ENCODE results near the gene PCSK5.

Gene PCSK5

DNA sequence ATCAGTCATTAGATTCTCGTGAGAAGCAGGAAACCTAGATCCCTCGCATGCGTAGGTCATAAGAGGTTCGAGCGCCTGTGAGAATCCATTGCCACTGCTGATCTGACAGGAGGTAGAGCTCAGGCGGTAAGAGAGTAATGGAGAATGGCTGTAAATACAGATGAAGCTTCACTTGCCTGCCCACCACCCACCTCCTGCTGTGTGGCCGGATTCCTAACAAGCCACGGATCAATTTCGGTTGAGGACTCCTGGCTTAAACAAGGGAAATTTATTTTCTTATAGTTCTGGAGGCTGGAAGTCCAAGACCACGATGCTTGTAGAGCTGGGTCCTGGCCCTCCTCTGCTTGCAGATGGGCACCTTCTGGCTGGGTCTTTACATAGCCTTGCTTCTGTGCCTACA lies 200.4 kb downstream of the PCSK5 start:
- no peak for FAIRE-seq

DNA sequence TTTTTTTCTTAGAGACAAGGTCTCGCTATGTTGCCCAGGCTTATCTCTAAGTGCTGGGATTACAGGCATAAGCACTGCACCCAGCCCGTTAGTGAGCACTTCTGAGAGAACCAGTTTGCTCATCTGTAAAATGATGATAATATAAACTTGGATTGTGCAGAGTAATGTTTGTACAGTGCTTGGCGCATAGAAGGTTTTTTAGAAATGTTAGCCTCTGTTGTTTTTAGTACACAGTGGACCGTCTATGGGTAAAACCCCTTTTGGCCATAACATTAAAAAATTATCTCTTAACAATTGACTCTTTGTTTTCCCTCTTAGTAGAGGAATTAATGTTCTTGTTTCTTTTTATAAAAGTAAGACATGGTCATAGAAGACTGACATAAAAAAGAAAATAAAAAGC lies 202.1 kb downstream of the PCSK5 start:
- FAIRE-seq: no peak

DNA sequence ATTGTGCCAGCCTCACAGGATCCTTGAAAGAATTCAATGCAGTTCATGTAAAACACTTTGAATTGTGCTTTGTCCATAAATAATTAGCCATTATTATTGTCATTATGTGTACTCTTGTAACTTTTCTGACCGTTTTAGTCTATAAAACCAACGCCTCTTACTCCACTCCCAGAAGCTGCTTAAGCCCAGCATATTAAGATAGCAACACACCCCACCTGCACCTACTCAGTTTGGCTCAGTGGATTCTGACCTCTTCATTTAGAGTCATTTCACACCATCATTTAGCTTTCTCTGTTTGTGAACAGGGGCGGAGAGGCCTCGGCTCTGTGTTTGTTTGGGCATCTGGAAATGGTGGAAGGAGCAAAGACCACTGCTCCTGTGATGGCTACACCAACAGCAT lies 205.1 kb downstream of the PCSK5 start:
- FAIRE-seq: no peak

DNA sequence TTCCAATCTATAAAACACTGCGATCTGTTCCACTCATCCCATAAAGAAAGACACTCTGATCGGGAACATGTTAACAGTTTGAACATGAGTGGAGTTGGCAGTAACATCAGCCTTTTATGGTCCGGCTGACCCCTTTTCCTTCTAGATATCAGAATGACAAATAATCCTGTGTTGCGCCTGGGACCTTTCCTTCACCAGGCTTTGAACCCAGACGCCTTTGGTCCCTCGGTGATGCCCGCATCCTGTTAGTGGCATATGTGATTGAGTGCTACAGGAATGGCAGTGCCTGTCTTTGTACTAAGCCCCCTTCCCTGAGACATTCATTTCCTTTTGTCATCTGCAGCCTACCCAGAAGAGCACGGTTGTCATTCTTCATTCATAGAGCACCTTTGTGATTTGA lies 209.0 kb downstream of the PCSK5 start:
- FAIRE-seq: no peak

DNA sequence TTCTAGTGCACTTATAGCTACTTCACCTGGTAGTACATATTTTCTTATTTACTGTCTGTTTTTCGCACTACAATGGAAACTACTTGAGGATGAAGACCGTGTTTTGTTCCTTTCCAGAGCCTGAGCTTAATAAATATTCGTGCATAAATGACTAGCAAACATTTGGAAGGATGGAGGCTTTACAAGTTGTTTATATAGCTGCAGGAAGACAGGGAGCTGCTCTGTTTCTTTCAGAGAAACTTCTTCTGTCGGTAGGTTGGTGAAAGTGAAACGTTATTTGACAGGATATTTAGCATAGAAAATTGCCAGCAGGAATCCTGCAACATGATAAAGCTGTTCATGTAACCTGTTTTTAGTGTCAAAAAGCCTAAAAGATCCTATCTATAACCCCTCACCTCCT lies 210.6 kb downstream of the PCSK5 start:
- FAIRE-seq: no peak

DNA sequence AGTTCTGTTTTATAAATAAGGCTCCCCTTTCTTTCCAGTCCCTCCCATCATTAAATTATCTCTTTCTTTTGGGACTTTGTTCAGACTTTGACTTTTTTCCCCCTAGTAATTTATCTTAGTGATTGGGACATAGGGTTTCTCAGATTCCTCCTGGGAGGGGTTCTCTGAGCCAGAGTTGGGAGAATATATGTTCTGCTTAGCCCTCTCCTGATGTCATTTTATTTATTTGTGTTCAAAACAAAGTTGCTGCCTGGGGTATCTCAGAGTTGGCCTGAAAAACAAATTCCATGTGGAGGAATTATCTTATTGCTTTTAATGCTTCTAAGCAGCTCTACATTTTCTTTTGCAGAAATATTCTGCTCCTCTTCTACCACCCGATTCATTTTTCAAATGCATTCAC lies 211.0 kb downstream of the PCSK5 start:
- no peak for FAIRE-seq

DNA sequence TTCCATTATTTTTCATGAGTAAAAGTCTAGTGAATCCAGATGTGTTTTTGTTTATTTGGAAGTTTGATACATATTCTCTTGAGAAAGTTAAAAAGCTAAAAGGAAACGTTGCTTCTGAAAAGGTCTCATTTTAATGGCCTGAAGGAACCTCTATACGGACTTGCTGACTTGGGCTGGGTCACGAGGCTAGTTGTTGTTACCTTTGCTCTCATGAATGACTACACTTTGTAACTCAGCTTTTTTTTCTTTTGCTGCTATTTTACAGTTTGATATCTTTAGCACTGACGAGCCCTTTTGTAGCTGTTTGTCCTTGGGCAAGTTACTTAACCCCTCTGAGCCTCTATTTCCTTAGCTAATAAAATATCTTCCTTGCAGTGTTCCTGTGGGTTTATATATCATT lies 211.5 kb downstream of the PCSK5 start:
- no peak for FAIRE-seq

DNA sequence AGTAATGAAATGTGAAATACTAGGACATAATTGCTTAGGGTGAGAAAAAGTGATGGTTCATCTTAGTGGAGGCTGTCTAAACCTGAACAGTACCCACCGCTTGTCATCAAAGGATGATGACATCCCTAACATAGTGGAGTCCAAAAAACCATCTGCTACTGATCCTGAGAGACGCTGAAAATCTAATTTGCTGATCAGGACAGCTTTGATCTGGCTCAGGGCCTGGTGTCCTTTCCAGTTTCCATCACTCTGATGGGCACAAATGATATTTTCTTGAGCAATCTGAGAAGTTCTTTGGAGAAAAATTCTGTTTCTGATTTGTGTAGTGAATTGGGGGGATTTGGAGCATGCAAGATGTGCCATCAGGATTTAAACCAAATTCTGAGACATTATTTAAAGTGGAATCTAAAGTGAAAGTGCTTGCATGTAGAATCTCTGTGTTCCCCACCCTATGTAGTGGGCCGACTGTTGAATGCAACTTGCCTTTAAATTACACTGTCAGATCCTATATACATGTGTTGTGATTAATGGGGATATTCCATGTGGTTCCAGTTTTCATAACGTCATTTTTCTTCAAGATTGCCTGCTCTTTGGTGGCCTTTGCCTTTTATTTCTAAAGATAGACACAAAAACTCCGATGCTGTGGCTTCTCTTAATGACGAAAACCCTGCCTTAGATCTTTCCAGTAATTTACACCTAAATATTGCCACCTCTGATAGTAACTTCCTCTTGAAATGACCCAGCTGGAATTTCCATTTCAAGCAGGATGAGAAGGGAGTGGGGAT lies 213.2 kb downstream of the PCSK5 start:
- FAIRE-seq: no peak

DNA sequence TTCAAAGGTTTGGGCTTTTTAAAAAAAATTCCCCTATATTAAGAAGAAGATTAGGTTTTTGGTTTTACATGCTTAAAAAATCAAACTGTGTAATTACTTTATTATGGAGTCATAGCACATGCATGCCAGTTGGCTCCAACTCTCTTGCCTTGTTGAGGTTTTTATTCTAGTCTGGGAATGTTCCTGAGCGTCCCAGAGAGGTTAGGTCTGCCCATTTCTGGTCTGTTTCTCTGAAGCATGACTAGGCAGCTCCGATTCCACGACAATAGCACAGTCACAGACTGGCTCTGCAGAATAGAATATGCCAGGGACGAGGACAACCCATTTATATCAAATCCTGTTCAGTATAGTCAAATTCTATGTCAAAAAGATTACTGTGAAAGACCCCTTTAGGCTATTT lies 217.0 kb downstream of the PCSK5 start:
- FAIRE-seq: no peak

DNA sequence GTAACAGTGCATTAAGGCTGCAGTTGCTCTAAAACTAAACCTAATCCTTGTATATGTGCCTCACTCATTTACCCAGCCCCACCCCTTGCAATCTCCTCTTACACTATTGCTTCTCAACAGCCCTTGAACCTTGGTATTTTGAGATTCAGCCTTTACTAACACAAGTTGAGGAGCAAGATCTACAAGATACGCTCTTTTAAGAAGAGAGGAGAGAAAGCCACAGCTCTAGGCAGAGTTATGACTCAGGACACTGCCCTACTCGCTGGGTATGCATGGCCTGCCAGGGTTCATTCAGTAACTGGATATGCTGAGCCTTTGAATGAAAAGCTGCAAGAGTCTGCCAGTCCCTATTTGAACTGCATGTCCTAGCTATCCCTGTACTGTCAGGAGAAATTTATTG lies 219.5 kb downstream of the PCSK5 start:
- no peak for FAIRE-seq

DNA sequence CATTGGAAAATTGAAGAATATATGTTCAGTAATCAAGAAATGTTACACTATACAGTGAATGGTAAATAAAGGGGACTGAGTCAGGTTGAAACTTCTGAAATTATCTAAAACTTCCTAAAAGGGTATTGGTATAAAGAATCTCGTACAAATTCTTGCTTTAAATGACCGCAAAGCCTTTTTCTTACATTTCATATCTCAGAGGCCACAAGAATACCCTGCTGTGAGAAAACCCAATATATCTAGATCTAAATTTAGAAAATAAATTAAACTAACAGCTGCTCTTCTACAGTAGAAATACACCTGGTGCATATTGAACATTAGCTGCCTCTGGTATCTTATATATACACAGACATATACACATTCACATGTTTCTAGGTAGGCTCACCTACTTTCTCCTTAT lies 221.7 kb downstream of the PCSK5 start:
- no peak for FAIRE-seq

DNA sequence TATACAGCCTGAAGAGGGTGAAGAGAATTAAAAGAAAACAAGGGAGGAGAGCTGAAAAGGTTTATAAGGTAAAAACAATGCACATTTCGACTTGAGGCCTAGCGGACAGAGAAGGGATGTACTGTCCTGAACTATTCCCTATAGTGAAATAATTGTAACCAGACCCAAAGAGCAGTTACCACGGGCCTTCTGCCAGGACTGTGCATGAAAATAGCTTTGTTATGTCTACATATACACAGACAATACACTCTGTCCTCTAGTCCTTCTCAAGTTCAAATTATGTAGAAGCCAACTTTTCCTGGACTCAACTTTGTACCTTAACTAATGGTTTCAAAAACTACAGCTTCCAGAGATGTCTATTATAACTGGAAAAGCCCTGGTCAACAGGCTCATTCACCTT lies 223.7 kb downstream of the PCSK5 start:
- no peak for FAIRE-seq

DNA sequence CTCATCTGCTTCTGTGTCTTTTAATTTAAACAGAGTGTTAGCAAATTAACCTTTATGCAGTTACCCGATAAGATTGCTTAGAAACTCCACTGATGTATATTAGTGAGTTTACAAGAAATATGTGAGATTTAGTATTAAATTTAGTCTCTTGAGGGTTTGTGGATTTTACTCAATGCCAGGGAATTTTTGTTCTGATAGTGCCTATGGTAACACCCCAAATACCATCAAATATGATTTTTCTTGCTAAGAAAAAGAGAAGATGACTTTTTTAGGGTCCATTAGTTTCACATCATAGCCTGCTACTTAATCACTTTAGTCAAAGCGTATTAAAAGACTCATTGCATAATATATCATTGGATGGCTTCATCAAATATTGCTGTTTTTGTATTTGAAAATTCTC lies 224.9 kb downstream of the PCSK5 start:
- no peak for FAIRE-seq

DNA sequence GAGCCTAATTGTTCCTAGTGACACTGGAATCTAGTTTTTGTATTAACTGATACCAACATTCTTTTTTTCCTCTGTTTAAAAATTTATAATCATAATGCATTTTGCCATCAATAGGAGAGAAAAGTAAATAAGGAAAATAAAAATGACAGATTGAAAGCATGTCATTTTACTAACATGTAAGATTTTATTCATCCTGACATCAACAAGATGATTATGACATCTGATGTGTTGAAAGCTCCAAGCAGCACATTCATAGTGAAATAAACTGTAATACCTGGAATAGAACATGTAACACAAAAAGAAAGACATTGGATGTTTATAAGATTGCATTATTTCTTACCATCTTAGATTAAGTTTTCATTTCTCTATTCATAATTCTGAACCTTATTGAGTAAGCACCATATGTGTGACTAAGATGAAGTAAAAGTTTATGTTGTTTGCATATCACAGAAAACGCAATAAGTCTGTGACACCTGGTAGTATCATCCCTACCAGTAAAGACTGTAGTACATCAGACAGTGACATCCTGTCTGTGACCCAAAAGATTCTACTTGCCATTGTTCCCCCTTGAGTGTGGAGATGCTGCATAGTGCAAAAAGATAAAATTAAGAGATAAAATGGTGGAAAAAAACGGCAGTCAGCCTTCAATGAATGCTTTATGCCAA lies 225.6 kb downstream of the PCSK5 start:
- no peak for FAIRE-seq

DNA sequence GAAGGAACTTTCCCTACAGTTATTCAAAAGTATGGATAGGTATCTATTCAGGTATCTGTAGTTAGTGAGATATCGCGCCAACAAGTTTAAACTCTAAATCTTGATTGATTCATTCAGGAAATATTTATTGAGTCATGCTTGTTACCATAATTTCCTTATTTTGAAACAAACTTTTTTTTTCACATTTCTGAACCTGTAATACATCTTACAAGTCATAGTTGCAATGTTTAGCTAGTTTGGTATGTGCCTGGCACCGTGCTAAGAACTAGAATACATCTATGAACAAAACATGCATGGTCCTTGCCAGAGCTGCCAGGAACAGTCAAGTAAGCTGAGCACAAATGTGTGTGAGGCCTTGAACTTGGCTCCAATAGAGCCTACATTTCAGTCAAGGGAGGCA lies 226.4 kb downstream of the PCSK5 start:
- no peak for FAIRE-seq

DNA sequence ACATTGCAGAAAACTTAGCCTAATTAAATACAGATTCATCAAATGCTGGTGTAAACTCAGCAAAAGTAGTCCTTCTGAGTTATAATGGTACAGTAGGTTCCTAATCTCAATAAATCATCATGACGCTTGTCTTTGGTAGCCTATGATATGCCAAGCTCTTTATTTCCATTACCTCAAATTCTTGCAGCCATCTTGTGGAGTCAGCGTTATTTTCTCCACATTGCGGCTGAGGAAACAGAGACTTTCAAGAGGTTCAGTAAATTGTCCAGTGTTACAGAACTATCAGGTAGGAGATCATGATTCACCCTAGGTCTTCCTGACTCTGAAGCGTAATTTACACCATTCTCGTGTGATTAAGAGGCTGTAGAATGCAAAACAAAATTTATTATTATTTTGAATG lies 237.2 kb downstream of the PCSK5 start:
- FAIRE-seq: no peak

DNA sequence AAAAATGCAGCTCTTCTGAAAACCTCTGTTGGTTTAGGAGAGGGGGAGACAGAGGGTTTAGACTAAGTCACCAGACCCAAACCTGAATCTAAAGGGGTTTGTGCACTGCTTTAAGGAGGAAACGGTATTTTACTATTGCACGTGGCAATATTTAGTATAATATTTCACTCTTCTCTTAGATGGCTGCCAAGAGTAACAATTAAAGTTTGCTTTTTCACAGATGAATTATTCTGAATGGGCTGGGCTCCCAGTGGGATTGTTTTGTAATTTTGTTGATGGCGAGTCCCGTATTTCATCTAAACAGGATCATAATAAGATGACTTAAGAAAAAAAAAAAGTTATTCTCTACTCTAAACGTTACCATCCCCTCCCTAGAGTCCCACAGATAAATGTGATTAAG lies 245.4 kb downstream of the PCSK5 start:
- peak; percentile 59 for FAIRE-seq

DNA sequence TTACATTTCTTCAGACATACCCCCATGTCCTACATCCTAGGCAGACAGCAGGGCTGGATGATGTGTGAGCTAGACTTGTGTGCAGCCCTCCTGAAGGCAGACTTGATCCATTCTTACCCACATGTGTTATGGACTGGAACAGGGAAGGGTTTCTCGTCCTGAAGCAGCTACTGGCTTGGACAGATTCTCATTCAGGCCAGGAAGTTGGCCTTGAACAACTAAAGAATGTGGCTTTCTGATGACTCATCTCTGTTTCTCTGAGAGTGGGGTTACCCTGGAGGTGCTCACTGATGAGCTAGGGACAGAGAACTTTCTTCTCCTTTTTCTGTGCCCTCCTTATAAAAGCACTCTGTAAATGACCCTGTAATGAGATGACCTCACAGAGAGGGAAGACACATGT lies 246.5 kb downstream of the PCSK5 start:
- FAIRE-seq: no peak

DNA sequence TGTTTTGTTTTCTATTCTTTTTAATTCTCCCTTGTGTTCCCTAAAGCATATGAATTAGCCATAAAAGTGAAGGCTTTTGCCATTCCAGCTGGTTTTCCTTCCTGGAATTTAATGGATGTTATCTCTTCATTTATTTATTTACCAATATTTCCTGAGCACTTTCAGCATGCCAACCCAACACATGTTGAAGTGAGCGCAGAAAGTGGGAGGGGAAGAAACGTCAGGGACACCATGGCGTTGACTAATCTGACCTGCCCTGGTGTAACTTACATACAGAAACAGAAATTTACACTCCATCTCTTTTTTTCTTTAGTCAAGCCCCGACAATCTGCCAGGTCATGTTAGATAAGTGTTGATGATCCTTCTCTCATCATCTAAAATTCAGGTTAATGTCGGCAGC lies 247.5 kb downstream of the PCSK5 start:
- peak; percentile 70 for FAIRE-seq

DNA sequence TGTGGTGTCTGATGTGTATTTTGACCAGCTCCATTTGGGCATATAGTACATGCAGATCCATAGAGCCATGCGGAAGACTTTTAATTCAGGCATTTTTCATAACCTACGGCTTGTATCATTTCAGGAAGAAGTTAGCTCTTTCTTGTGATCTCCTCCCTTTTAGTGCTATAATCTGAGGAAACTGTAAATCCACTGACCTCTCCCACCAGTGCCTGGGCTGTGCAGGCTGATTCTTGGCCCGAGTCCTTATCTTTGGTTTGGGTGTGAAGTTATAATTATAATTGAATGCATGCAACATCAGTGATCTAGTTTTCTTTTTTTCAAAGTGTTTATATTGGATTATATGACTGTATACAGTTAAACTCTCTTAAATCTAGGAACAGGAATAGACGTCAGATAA lies 247.9 kb downstream of the PCSK5 start:
- FAIRE-seq: no peak

DNA sequence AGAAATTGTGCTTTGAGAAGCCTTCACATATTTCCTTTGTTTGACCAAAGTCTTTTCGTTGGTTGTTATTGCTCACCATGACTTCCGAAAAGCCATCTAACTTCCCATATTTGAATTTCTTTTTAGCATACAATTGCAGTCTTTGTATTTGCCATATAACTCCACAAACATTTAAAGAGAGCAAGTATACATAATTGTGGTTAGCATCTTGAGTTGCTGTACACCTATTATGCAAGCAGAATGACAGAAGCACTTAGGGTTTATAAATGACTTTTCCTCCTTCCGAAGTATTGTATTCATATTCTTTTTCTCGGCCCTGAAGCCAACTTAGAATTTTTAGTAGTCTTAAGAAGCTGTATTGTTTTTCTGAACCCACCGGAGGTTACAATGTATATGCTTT lies 253.4 kb downstream of the PCSK5 start:
- no peak for FAIRE-seq

DNA sequence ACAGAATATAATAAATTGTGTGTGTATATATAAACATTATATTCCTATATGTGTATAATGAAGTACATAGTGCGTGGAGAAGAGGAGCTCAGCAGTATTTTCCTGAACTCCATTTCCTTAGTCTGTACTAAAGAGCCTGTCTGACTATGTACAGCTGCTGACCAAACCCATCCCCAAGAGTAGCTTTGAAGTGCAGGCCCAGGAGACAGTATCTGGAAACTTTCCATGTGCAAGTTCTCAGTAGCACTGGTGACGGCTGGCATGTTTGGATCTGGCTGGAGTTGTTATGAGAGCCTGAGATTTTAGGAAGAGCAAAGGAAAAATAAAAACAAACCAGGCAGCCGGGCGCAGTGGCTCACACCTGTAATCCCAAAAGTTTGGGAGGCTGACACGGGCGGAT lies 259.5 kb downstream of the PCSK5 start:
- no peak for FAIRE-seq

DNA sequence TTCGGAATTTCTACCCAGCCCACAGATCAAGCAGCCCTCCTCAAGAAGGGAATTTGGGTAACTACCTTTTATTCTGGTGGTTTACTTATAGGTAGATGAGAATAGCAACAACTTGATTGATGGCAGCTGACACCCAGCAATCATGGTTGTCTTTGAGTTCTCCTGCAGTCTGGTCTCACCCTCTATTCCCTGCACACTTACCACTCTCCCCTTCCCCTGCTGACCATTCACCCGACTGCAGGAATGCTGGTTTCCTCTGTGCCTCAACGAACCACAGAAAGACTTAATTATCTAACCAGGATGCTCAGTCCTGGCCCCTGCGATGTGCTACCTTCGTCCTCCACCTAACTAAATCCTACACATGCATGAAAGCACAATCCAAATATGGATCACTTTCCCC lies 260.8 kb downstream of the PCSK5 start:
- no peak for FAIRE-seq

DNA sequence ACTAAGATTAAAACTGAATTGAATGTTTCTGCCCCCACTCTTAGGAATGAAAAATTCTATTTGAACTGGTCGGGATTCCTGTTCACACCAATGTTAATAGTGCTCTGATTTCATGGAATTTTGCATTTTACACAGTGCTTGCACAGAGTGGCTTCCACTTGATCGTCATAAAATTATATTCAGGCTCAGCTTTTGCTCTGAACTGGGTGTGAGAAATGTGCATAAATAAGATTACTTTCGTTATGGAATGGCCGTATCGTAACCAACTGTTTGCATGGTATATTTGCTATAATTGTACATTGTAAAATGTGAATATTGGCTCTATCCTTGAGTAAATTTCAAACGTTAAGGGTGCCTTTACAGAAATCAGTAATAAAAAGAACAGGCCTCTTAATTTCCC lies 262.9 kb downstream of the PCSK5 start:
- no peak for FAIRE-seq
